Cardiac muscle cell (in vitro differentiated cells and primary cell): ENCODE measurements around the gene FARS2. TPM values are rescaled to one million over a fixed set of nuclear protein-coding genes. Genes with fewer than 3 reads are reported as not detected.

ENCODE experiments used
- DNase-seq, 2 donors: peaks; one replicate each; pipeline versions ENCODE4 v3.0.0 to v3.0.0-alpha.2; 2010 to 2017; ENCODE audit warnings: low read depth in 1 of 2, low spot score in 1 of 2
- H3K27ac ChIP-seq: fragments of 200-600 bp; sonication (generic); 2 replicates; pipeline ENCODE4 v1.5.1; 2016
- H3K27me3 ChIP-seq: fragments of 200-600 bp; sonication (generic); 2 replicates; pipeline ENCODE4 v1.6.0; 2016; ENCODE audit warnings: control low read depth
- H3K36me3 ChIP-seq: fragments of 200-600 bp; sonication (generic); 2 replicates; pipeline ENCODE4 v1.5.1; 2016; ENCODE audit warnings: control low read depth
- H3K4me1 ChIP-seq: fragments of 200-600 bp; sonication (generic); 2 replicates; pipeline ENCODE4 v1.8.1; 2017; ENCODE audit warnings: low read depth, mild to moderate bottlenecking, mixed run types
- H3K4me3 ChIP-seq: fragments of 200-600 bp; sonication (generic); 2 replicates; pipeline ENCODE4 v1.5.1; 2016; ENCODE audit warnings: mild to moderate bottlenecking
- H3K9me3 ChIP-seq: fragments of 200-600 bp; sonication (generic); 2 replicates; pipeline ENCODE4 v1.5.1; 2017; ENCODE audit warnings: low read depth, mild to moderate bottlenecking, control low read depth
- polyA plus RNA-seq: library from polyadenylated mRNA; unstranded; fragments of >200 nt; fragmentation: Nextera tagmentation; extraction: Ambion mirVana; gene quantifications from 2 replicates; pipeline ENCODE4 v1.2.1, GENCODE V29; 2016
- total RNA-seq: library from RNA; depleted of rRNA; stranded (reverse); fragments of >200 nt; gene quantifications from 2 replicates; pipeline ENCODE4 v1.2.3, GENCODE V29; 2016
- TF ChIP-seq, protein P1 (sequence below): IDR thresholded peaks from 2 replicates; pipeline ENCODE4 v1.5.1; 2012; ENCODE audit warnings: low read depth, mild to moderate bottlenecking, low read length

FARS2 gene
- total and polyA plus RNA-seq, 2 experiments from 2014 or later: 12.4 to 22.5 TPM

DNA sequence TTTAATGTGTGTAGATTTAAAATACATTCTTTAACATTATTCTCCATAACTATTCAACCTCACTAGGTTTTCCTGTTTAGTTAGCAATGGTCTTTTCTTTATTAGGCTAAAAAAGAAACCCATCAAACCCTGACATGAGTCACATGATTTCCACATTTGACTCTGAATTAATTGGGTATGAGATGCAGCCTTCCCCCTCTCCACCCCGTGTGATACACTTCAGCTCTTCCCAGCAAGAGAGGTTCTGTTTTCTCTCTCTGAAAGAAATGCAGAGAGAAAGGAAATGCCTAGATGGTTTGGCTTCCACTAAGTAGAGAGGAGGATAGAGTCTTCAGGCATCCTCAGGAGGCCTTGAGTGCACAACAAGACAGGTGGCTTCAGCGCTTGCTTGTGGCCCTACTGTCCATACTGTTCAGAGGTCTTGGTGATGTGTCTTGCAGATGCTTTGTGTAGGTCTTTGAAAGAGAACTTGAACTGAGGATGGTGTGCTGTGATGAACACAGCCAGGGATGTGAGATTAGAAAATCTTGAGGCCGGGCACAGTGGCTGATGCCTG is 17.3 kb downstream of the FARS2 start:
- Histone ChIP-seq H3K36me3 (no peaks in the 10 kb centered on the region), H3K4me3 (no peak overlapping the region), H3K27ac (no peak overlapping the region), H3K9me3 (no peaks in the 10 kb centered on the region), H3K4me1 (peaks cover 5% of the 10 kb centered on the region), H3K27me3 (no peaks in the 10 kb centered on the region)
- TF ChIP-seq, protein P1, sequence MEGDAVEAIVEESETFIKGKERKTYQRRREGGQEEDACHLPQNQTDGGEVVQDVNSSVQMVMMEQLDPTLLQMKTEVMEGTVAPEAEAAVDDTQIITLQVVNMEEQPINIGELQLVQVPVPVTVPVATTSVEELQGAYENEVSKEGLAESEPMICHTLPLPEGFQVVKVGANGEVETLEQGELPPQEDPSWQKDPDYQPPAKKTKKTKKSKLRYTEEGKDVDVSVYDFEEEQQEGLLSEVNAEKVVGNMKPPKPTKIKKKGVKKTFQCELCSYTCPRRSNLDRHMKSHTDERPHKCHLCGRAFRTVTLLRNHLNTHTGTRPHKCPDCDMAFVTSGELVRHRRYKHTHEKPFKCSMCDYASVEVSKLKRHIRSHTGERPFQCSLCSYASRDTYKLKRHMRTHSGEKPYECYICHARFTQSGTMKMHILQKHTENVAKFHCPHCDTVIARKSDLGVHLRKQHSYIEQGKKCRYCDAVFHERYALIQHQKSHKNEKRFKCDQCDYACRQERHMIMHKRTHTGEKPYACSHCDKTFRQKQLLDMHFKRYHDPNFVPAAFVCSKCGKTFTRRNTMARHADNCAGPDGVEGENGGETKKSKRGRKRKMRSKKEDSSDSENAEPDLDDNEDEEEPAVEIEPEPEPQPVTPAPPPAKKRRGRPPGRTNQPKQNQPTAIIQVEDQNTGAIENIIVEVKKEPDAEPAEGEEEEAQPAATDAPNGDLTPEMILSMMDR: no peak
- no peak for DNase-seq

DNA sequence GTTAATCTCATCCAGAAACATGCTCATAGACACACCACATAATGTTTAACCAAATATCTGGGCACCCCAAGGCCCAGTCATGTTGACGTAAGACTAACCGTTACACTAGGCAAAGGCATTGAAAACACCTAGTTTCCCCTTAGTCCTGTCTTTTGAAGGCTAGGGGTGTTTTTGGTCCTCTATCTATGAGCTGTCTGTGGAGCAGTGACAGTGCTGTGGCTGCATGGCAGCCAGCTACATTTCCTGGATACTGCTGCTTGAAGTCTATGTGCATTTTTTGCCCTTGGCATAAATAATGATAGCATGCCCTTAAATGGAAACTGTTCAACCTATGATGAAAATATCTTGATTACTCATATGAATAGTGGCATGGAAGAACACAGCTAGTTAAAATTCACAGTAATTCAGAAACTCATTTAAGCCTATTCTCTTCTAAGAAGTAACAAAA is 18.6 kb downstream of the FARS2 start:
- Histone ChIP-seq H3K9me3 (no peaks in the 10 kb centered on the region), H3K27ac (no peak overlapping the region), H3K27me3 (no peaks in the 10 kb centered on the region), H3K4me3 (no peak overlapping the region), H3K36me3 (no peaks in the 10 kb centered on the region), H3K4me1 (peaks cover 5% of the 10 kb centered on the region)
- TF ChIP-seq, protein P1: no peak
- DNase-seq: no peak

DNA sequence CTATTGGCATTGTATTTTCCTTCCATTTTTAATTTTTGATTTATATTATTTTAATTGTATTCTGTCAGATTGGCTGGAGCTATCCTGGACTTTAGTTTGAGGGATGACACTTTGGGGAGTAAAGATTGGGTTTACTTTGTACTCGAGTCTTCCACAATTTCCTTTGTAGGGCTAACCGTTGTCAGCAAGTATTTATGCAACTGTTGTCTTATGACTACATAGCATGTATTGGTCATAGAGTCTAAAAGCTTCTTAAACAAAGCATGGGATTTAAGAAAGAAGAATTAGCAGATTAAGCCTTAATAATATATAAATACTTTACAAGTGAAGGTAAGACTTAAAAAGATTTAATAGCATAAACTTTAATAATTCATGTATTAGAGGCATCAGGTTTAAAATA is 19.6 kb downstream of the FARS2 start:
- Histone ChIP-seq H3K4me3 (no peak overlapping the region), H3K36me3 (no peaks in the 10 kb centered on the region), H3K9me3 (no peaks in the 10 kb centered on the region), H3K4me1 (peaks cover 14% of the 10 kb centered on the region), H3K27ac (no peak overlapping the region), H3K27me3 (no peaks in the 10 kb centered on the region)
- no peak for DNase-seq
- TF ChIP-seq, protein P1: no peak

DNA sequence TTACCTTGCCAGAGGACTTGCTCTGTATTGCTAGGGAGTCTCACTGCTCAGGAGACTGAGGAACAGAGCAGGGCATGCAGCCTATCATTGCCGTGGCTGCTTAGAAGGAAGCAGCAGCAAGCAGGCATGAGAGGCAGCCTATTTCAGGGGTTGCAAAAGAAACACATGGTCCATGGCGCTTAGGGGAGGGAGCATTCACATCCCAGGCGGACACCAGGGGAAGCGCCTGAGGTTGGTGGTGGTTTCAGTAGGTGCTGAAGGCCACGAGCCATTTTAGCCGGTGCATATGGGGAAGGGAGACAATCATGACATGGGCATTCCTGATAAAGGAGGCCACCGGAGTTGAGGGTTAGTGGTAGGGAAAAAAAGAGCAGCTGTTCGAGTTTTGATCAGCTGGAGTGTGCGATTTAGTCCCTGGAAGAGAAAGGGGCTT is 20.9 kb downstream of the FARS2 start:
- Histone ChIP-seq H3K9me3 (no peaks in the 10 kb centered on the region), H3K4me1 (peaks cover 14% of the 10 kb centered on the region), H3K4me3 (no peak overlapping the region), H3K36me3 (no peaks in the 10 kb centered on the region), H3K27ac (no peak overlapping the region), H3K27me3 (no peaks in the 10 kb centered on the region)
- DNase-seq: no peak
- TF ChIP-seq, protein P1: no peak

DNA sequence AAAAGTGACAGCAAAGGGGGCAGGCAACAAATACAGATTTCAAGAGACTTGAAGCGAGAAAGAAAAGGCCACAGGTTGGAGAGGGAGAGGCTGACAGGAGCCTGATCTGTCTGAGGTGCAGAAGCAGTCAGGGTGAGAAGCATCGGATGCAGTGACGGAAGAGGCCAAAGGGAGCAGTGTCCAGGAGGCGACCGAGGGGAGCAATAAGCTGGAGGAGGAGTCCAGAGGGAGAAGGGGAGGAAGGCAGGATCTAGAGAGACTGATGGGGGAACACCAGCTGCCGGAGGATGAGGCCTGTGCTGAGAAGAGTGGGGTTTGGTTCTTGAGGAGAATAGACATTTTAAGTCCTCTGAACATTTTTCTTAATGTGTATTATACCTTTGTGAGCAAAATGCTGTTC is 23.8 kb downstream of the FARS2 start:
- no peak for DNase-seq
- H3K27ac ChIP-seq: no peak overlapping the region
- peaks cover 14% of the 10 kb centered on the region for H3K4me1 ChIP-seq
- no peak overlapping the region for H3K4me3 ChIP-seq
- H3K36me3 ChIP-seq: no peaks in the 10 kb centered on the region
- H3K9me3 ChIP-seq: no peaks in the 10 kb centered on the region
- no peaks in the 10 kb centered on the region for H3K27me3 ChIP-seq
- TF ChIP-seq, protein P1: no peak
